Hypothalamus (tissue), 51 donors: ENCODE measurements around the gene STX8.
"Not testable (repeated sequence)": the region's sequence is repeated elsewhere in the genome, so short reads cannot be mapped to it uniquely, and the experiment has no call there.

Source experiments
- DNase-seq, 51 donors: peaks; one replicate each; lab custom pipeline; 2025; lab: John Stamatoyannopoulos, UW

The STX8 gene

DNA sequence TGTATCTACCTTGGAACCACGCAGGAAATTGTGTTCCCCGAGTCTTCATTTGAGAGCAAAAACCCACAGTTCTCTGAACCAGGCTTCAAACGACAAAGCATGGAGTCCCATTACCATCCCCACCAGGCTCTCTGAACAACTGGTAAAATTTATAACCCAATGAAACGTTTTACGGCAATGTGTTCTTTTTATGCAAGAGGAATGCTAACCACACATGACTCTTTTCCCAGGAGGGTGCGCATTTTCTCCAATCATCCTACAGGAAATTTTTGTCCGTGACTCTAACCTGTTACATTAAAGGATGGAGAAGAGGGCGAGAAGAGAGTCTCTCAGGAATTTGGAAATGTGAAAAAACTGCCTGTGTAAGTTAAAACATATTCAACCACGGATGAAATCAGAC, 17.8 kb downstream of the STX8 start:
- DNase-seq: no peak

DNA sequence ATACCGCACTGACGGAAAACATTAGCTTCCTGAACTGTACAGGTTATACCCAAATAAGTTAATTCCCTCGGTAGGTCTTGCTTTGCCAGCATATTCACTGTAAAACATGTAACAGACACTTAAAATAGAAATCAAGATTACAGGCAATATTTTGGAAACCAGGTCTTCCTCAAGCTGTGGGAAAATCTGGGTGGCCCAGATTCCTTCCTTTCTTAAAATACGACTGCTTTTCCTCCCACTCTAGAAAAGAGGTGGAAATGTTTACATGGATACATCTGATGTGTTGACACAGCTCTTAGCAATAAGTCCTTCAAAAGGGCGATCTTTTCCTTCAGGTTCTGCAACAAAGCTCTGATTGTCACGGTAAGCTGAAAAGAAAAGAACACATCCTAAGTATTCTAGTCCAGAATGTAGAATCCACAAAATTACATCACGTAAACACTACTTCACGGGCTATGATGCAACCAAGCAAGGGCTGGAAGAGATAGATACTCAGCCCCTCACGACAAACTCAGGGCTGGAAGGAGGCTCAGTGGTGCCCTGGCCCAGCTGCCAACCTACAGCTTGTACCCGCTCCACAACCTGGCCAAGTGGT, 18.4 kb downstream of the STX8 start:
- DNase-seq: no peak

DNA sequence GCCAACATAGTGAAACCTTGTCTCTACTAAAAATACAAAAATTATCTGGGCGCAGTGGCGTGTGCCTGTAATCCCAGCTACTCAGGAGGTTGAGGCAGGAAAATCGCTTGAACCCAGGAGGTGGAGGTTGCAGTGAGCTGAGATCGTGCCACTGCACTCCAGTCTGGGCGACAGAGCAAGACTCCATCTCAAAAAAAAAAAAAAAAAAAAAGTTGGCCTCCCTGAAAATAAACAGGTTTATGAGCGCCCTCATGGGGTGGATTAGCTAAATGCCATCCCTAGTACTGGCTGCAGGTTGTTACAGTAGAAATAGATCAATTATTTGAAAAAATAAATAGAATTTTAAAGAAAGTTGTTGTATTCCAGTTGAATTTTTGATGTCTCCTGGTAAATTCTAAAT, 20.9 kb downstream of the STX8 start:
- not testable (repeated sequence) for DNase-seq

DNA sequence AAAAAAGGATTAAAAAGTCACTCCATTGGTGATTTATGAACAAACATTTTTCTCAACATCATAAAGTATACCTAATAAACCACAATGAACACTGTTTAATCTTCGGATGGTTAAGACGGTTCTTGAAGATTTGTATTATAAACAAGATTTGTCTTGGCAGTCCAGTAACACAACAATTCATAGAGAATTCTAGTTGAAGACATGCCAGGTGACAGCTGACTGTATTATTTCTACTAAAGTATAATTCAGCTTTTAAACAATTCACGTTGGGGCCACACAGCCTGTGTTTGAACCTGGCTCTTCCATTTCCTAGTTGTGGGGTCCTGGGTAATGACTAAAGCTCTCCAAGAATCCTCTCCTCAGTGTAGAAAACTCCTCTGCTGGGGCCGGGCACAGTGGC, 22.0 kb downstream of the STX8 start:
- no peak for DNase-seq

DNA sequence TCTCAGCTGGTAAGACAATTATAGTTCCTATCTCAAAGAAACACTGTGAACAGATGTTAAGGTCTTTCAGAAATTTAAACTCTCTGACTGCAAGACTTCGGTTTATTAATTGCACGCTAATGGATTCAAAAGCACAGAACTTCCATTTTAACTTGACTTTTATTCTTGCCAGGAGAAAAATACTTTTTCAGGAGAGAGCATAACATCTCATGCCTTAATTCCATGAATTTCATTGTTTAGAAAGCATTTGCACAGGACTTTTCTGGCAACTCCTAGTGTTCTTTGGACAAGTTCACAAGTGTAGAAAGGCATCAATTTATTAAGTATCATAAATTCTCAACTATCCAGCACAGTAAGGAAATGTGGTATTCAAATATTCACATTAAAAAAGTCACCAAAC, 22.4 kb downstream of the STX8 start:
- DNase-seq: no peak

DNA sequence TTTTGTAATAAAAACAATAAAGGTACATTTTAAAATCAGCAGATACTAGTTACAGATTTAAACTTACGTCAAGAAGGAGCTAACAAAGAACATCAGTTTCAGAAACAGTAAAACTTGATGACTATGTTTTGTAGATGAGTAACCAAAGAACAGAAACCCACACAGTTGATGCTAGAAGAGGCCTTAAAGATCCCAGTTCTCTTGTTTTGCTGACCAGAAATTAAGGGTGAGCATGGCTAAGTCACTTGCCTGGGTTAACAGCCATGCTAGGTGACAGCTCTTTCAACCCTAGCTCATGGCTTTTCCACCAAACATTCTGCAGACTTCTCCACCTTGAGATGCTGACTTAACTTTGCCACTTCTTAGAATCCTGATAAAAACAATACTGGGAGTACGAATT, 26.4 kb downstream of the STX8 start:
- DNase-seq: no peak

DNA sequence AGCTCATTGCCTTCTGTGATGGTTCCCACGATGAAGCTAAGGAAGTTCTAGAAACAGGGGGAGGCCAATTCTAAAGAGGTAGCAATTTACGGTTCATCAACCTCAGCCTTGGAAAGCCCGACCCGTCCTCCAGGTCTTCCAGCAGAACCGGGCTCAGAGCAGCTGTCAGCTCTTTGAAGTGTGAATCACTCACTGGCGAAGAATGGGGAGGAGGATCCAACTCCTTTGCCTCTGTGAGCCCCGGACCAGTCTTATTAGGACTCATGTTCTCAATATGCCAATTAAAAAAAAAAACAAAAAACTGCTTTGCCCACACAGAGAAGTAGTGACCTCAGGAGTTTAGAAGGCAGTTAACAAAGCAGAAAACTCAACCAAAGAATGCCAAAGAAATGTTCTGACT, 31.4 kb downstream of the STX8 start:
- no peak for DNase-seq

DNA sequence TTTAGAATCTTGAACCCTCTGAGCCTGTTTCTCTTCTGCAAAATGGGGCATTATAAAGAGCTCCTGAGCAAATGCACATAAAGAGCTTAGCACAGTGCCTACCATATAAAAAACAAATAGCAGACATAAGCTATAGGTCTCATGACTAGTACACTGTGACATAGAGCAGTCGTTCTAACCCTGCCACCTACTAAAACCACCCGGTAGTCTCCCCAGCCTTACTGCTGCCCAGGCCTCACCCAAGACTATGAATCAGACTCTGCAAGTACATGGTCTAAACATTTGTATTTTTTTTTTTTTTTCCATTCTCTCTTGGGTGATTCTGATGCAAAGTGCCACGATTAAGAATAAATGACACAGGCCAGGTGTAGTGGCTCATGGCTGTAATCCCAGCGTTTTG, 33.9 kb downstream of the STX8 start:
- DNase-seq: no peak

DNA sequence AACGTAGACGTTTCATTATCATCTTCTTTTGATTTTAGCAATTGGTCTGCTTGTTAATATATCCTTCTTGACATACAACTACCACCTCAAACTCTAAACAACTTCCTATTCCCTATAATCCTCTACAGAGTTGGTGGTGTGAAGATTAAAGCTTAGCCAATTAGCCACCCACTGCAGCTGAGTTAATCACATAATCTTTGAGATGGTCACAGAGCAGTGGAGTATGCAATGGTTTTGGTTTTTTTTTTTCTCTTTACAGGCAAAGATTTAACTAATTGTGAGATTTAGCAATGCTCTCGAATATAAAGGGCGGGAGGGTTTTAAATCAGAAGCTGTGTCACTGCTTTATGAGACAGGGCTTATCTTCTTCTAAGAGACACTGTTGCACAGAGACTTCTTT, 37.0 kb downstream of the STX8 start:
- no peak for DNase-seq

DNA sequence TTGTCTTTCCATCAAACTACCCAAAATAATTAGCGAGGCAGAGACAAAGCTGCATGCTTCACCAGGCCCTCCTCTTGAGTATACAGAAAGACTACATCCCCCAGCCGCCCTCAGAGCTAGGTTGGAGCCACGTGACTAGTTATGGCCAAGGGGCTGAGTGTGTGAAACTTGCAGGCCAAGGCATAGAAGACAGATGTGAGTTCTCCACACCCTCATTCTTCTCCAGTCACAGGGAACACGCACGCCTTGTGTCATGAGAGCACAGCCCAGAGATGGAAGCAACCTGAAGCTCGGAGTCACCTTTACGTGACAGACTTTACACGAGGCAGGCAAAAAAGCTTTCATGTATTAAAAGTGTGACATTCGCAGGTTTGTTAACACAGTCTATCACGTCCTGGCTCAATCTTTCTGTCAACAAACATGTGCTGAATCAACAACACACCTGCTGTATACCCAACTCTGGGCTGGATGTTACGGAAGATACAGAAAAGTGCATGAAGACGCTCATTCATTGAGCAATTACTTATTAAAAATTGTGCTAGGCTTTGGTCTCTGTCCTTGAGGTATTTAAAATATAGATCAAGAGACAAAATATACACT, 38.3 kb downstream of the STX8 start:
- no peak for DNase-seq

DNA sequence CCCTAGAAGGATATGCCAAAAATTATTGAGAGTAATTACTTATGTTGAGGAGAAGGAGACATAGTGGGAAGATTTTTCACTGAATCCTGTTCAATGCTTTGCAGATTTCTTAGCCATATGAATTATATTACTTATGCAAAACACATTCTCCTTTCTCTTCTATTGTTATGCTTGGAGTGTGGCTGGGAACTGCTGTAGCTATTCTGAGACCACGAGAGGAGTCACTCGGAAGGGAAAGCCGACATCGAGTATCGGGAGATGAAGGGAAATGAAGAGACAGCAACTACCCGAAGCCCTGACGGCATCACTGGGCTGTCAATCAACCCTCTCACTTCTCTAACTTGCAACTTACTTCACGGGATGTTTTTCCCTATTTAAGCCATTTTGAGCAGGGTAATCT, 39.6 kb downstream of the STX8 start:
- DNase-seq: no peak

DNA sequence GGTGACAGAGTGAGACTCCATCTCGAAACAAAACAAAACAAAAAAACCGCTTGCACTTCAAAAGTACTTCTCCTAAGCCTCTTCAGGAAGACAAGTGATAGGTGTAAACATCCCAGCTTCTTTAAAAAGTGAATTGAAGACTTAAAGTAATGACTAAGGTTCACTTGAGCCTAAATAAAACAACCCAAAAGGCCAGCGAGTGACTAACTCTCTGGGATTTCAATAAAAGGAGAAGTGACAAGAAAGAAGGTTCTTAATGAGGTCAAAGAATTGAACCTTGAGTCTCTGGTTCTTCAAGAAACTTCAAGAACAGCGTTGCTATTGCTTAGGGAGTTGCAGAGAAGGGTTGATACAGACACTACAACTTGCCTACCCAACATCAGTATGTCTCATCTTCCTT, 42.2 kb downstream of the STX8 start:
- no peak for DNase-seq

DNA sequence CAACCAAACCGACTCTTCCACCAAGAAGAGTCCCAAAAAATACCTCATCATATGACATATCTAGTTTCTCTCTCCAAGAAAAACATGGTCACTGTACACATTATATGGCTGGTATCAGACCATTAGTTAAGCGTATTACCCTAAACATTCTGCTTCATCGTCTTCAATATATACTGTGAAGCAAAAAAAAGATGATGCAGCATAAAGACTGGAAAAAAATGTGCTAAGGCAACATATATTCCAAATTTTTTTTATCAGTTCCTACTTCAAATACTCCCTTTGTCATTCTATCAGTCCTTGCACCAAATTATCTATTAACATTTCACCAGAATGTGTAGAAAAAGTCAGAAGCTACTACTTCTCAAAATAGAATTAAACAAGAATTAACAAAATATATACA, 42.9 kb downstream of the STX8 start:
- no peak for DNase-seq

DNA sequence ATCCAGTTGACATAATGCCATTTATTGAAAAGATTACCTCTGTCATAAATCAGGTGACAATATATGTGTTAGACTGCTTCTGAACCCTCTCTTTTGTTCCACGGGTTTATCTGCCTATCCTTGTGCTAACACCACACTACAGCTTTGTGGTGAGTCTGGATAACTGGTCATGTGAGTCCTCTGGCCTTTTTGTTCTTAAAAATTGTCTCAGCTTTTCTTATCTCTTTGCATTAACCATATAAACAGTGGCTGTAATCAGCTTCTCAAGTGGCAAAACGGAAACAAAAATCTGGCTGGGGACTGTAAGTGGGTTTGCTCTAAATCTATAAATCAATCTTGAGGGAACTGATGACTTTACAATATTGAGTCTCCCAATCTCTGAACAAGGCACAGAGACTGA, 44.6 kb downstream of the STX8 start:
- no peak for DNase-seq

DNA sequence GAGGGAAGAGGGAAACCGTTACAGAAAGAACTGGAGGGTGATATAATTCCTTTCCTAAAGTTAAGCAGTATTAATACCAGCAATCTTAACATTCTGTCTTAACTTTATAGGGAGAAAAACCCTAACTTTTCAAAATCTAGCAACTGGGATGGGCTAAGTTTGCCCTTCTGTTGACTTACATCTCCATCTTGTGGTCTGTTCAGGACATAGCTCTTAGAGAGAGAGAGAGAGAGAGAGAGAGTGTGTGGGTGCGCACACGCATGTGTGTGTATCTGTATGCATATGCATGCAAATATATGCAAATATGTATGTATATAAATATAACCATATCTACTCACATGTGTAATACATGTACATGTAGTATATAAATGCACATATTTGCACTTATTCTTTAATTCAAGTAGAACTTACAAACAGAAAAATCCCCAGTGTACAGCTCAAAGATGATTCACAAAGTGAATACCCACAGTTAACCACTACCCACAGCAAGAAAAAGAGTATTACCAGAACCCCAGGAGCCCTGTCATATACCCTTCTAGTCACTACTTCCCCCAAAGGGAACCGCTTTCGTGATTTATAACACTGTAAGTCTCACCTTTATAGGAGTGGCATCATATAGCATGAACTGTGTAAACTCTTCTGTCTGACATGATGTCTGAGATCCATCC, 46.5 kb downstream of the STX8 start:
- no peak for DNase-seq

DNA sequence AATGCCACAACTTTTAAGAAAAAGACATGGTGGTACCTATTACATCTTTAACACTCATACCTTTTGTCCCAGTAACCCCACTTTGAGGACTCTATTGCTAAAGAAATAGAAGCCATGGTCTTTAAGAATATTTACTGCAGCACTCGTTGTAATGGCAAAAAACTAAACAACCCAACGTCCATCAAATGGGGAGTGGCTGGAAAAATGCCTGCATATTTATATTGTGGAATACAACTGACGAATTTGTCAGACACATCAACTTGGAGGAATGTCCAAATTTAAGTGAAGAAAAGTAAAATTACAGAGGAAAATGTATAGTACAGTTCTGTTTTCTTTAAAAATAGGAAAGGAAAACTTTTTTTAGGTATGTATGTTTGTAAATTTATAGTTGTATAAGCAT, 47.8 kb downstream of the STX8 start:
- DNase-seq: no peak

DNA sequence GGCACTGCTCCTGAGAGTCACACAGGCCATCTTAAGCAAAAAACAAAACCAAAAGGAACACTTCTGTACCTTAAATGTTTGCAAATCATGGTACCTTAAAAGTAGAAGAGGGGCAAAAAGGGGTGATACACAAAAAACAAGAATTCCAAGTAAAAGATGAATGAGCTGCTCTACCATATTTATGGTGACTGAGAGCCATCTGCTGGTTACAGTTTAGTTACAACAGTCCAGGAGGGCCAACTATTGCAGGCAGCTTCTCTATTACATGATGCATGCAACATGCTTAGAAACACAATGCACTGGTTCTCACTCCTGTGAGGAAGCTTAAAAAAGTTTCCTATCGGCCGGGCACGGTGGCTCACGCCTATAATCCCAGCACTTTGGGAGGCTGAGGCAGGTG, 53.5 kb downstream of the STX8 start:
- DNase-seq: peak in 12 of 51 donors; percentile 2 to 46 (median 6)

DNA sequence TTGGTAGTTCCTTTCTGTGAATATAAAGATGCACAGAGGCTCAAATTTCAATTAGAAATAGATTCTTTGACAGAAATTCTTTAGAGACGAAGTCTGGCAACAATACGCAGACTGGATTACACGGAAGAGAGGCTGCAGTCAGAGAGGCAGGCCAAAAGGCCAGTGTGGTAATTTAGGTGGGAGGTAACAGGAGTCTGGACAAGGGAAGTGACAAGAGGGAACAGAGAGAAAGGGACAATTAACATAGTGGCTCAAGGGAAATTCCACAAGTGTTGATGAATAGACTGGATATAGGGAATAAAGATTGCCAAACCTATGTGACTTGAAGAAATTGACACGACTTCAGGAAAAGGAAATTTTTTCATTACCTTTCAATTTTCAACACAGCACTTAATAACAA, 54.6 kb downstream of the STX8 start:
- no peak for DNase-seq

DNA sequence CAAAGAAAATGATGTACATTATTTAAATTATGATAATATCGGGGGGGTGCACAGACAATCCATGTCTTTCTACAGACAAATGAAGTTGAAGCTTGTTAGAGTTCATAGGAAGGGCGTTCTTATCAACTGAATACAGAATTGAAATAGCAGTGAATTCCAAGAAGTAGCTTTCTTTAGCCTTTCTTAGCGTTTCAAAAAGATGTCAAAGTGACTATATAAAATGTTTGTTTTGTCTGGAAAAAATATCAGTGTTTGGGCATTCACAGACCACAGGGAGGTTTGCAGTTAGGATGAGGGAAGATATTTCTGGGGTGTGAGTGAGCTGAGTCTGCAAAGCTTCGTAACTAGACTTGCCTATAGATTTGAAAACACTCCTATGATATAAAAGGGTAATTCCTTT, 55.0 kb downstream of the STX8 start:
- DNase-seq: no peak

DNA sequence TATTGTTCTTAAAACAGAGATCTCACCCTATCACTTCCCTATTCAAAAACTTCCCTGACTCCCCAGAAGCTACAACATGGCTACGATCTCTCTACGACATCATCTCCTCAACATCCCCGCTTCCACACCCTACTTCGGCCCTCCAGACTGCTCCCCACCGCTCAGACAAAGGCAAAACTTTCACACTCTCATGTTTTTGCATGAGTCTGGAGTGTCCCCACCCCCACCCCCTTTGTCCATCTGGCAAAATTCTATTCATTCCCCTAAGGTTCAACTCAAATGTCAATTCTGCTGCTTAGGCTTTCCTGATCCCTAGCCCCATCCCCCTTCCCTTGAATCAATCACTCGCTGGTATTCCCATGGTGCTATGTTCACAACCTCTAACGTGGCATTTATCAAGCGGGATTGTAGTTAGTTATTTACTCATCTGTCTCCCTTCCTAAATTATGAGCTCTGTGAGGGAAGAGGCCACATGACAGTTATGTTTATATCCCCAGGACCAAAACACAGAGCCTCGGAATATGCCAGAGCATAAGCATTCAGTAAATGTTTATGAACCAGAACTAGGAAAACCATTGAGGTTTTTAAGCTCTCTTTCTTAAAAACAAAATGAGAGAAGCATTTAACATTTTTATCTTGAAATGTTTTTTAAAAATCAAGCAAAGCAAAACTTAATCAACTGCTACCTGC, 55.9 kb downstream of the STX8 start:
- no peak for DNase-seq

DNA sequence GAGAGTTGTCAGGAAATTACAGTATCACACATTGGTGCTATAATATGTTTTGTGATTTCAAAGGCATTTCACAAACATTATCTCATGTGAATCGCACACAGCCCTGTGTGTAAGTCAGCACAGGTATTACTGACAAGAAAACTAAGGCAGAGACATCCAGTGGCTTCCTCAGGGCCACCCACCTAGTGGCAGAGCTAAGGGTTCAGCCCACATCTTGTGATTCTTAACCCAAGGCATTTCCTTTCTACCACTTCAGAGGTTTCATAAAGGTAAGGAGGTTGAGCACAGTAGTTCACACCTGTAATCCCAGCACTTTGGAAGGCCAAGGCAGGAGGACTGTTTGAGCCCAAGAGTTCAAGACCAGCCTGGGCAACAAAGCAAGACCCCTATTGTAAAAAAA, 58.2 kb downstream of the STX8 start:
- DNase-seq: no peak

DNA sequence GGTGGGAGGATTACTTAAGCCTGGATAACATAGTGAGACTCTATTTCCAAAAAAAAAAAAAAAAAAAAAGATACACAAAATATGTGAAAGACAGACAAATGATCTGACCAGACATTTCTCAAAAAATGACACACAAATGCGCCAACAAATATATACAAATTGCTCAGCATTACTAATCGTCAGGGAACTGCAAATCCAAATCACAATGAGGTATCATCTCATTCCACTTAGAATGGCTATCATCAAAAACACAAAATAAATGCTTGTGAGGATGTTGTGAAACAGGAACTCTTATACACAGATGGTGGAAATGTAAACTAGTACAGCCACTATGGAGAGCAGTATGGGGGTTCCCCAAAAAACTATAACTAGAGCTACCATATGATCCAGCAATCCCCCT, 62.4 kb downstream of the STX8 start:
- no peak for DNase-seq
